PC-3 (cell line): ENCODE measurements around the gene MRTFA.

Experiments used
- CTCF ChIP-seq: fragments of 300-600 bp; sonication (generic); conservative IDR thresholded peaks from 2 replicates; pipeline ENCODE4 v1.5.1; 2017; ENCODE audit warnings: antibody characterized with exemption, low read depth, mild to moderate bottlenecking, low read length
- EZH2 ChIP-seq: fragments of 300-600 bp; sonication (generic); IDR thresholded peaks from one replicate; pipeline ENCODE4 v1.6.1; 2017; ENCODE audit warnings: antibody characterized with exemption, mild to moderate bottlenecking, low read length; ENCODE audit not compliant: unreplicated experiment
- EZH2phosphoT487 ChIP-seq: fragments of 300-600 bp; sonication (generic); IDR thresholded peaks from 2 replicates; pipeline ENCODE4 v1.6.1; 2018; ENCODE audit warnings: mild to moderate bottlenecking, antibody characterized with exemption, low read length, borderline replicate concordance

- TF ChIP-seq EZH2 (no peak), CTCF (no peak), EZH2phosphoT487 (no peak)
Observed at GRCh38 chr22:40518840-40519239, 117.7 kb downstream of the MRTFA start.
